HEK293 (cell line): ENCODE measurements around the gene TRIM26.

Source experiments
- CTCF ChIP-seq: fragments of 450-650 bp; formaldehyde crosslinking; IDR thresholded peaks from 2 replicates; pipeline ENCODE4 v1.5.1; 2016; ENCODE audit warnings: missing biosample characterization, missing genetic modification characterization
- MYNN ChIP-seq: fragments of 450-650 bp; formaldehyde crosslinking; IDR thresholded peaks from 2 replicates; pipeline ENCODE4 v1.5.1; 2016; ENCODE audit warnings: missing biosample characterization, missing genetic modification characterization, borderline replicate concordance
- PATZ1 ChIP-seq: fragments of 450-650 bp; formaldehyde crosslinking; IDR thresholded peaks from 2 replicates; pipeline ENCODE4 v1.5.1; 2016; ENCODE audit warnings: missing biosample characterization, missing genetic modification characterization
- PRDM6 ChIP-seq: fragments of 450-650 bp; formaldehyde crosslinking; IDR thresholded peaks from 2 replicates; pipeline ENCODE4 v1.5.1; 2017; ENCODE audit warnings: missing biosample characterization, missing genetic modification characterization
- YY1 ChIP-seq: fragments of 450-650 bp; formaldehyde crosslinking; IDR thresholded peaks from 2 replicates; pipeline ENCODE4 v1.5.1; 2018; ENCODE audit warnings: missing biosample characterization, missing genetic modification characterization
- ZBTB44 ChIP-seq: fragments of 450-650 bp; IDR thresholded peaks from 2 replicates; pipeline ENCODE4 v1.5.1; 2018; ENCODE audit warnings: missing biosample characterization, mild to moderate bottlenecking, missing genetic modification characterization
- ZBTB6 ChIP-seq: fragments of 450-650 bp; formaldehyde crosslinking; IDR thresholded peaks from 2 replicates; pipeline ENCODE4 v1.5.1; 2017; ENCODE audit warnings: missing biosample characterization, missing genetic modification characterization
- ZNF174 ChIP-seq: fragments of 450-650 bp; formaldehyde crosslinking; IDR thresholded peaks from 2 replicates; pipeline ENCODE4 v1.5.0; 2017; ENCODE audit warnings: missing biosample characterization, mild to moderate bottlenecking, missing genetic modification characterization
- ZNF18 ChIP-seq: fragments of 450-650 bp; formaldehyde crosslinking; IDR thresholded peaks from 2 replicates; pipeline ENCODE4 v1.5.1; 2016; ENCODE audit warnings: missing biosample characterization, missing genetic modification characterization
- ZNF239 ChIP-seq: fragments of 450-650 bp; formaldehyde crosslinking; IDR thresholded peaks from 2 replicates; pipeline ENCODE4 v1.5.1; 2016; ENCODE audit warnings: missing biosample characterization, missing genetic modification characterization
- ZNF24 ChIP-seq: fragments of 450-650 bp; formaldehyde crosslinking; IDR thresholded peaks from 2 replicates; pipeline ENCODE4 v1.5.1; 2016; ENCODE audit warnings: missing biosample characterization, missing genetic modification characterization
- ZNF837 ChIP-seq: fragments of 450-650 bp; formaldehyde crosslinking; IDR thresholded peaks from 2 replicates; pipeline ENCODE4 v1.5.1; 2016; ENCODE audit warnings: missing biosample characterization, missing genetic modification characterization
- ZNF843 ChIP-seq: fragments of 450-650 bp; formaldehyde crosslinking; IDR thresholded peaks from 2 replicates; pipeline ENCODE4 v1.5.1; 2016; ENCODE audit warnings: missing biosample characterization, missing genetic modification characterization

- TF ChIP-seq ZNF18 (tag by site-specific recombination) (no peak), CTCF (tag by site-specific recombination) (no peak), ZNF843 (tag by site-specific recombination) (no peak), ZNF239 (tag by site-specific recombination) (no peak), ZNF837 (tag by site-specific recombination) (no peak), PATZ1 (tag by site-specific recombination) (no peak), PRDM6 (tag by site-specific recombination) (no peak), YY1 (no peak), MYNN (tag by site-specific recombination) (no peak), ZBTB44 (no peak), ZBTB6 (tag by site-specific recombination) (no peak), ZNF174 (tag by site-specific recombination) (no peak), ZNF24 (no peak)
These were observed 76.5 kb downstream of the TRIM26 start for GRCh38 chr6:30136570-30137286.
